SK-N-SH (cell line): ENCODE results near the gene NARS2.

Experiments
- TCF12 ChIP-seq: IDR thresholded peaks from 2 replicates; pipeline ENCODE4 v1.4.0; 2012
- YY1 ChIP-seq: IDR thresholded peaks from 2 replicates; pipeline ENCODE4 v1.4.0; 2012; ENCODE audit warnings: low read depth, mild to moderate bottlenecking
- TF ChIP-seq, protein P1 (sequence below): IDR thresholded peaks from 2 replicates; pipeline ENCODE4 v1.4.0; 2012; ENCODE audit warnings: low read depth, borderline replicate concordance

DNA sequence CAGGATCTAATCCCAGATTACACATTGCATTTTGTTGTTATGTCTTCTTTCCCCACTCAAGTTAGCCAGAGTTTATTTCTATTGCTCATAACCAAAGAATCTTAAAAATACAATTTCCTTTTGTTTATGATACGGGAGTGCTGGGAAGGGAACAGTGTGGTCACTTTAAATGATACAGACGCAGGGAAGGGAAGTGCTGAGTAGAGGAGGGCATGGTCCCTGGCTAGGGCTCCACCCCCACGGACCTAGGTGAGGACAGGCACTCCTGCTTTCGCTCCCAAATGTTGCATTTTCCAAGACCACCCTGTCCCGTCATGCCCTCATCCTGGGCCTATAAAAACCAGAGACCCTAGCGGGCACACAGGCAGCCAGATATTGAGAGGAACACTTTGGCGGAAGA is 30.6 kb upstream of the NARS2 start:
- TF ChIP-seq TCF12 (no peak), YY1 (no peak)
- TF ChIP-seq, protein P1, sequence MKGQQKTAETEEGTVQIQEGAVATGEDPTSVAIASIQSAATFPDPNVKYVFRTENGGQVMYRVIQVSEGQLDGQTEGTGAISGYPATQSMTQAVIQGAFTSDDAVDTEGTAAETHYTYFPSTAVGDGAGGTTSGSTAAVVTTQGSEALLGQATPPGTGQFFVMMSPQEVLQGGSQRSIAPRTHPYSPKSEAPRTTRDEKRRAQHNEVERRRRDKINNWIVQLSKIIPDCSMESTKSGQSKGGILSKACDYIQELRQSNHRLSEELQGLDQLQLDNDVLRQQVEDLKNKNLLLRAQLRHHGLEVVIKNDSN: no peak
